ENCODE data around the gene IQGAP2.

Gene IQGAP2

DNA sequence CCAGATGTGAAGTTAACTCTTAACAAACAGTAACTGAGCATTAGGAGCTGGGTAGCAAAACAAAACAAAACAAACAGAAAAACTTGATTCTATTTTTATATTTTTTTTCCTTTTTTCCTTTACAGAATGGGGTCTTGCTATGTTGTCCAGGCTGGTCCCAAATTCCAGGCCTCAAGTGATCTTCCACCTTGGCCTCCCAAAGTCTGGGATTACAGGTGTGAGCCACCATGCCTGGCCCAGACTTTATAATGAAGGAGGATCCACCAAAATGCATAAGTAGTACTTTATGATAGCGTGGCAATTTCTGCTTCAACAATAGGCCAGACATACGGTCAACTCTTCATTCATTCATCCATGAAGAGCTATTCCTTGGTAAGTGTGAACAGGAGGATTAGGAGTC, 5.9 kb upstream of the IQGAP2 start:
- ATAC-seq (no peak), DNase-seq (no peak)
- peaks cover 29% of the 10 kb centered on the region for H3K4me1 Mint-ChIP-seq
- no peak overlapping the region for H3K27ac Mint-ChIP-seq
- no peaks in the 10 kb centered on the region for H3K27me3 Mint-ChIP-seq
- H3K4me3 Mint-ChIP-seq = no peak overlapping the region
- H3K9me3 Mint-ChIP-seq = no peaks in the 10 kb centered on the region

GRCh38 chr5:76399268-76399667, 3.8 kb upstream of the IQGAP2 start:
- no peak for DNase-seq
- no peak overlapping the region for H3K27ac Mint-ChIP-seq
- H3K27me3 Mint-ChIP-seq = no peaks in the 10 kb centered on the region
- H3K4me3 Mint-ChIP-seq = no peak overlapping the region
- no peak for ATAC-seq
- H3K4me1 Mint-ChIP-seq = peaks cover 16% of the 10 kb centered on the region
- H3K9me3 Mint-ChIP-seq = no peaks in the 10 kb centered on the region

DNA sequence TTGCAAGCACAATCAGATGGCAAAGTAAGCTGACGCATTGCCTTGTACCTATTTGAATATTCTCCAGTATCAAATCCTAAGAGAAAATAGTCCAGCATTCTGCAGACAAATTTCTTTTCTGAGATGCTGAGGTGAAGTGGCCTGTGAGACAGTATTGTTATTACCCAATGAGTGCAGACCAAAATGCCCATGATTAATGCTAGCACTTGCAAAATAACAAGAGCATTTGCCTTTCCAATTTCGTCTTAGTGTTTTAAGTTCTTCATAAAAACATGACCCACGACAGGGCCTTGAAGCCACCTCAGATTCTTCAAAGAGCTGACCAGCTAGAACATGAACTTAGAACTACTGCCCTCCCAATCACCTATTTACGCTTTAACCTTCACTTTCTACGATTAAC, 2.6 kb upstream of the IQGAP2 start:
- no peak for ATAC-seq
- peaks cover 18% of the 10 kb centered on the region for H3K4me1 Mint-ChIP-seq
- no peaks in the 10 kb centered on the region for H3K9me3 Mint-ChIP-seq
- H3K27ac Mint-ChIP-seq = no peak overlapping the region
- no peak for DNase-seq
- no peaks in the 10 kb centered on the region for H3K27me3 Mint-ChIP-seq
- H3K4me3 Mint-ChIP-seq = no peak overlapping the region

GRCh38 chr5:76401801-76402250, 1.3 kb upstream of the IQGAP2 start:
- peaks cover 32% of the 10 kb centered on the region for H3K4me1 Mint-ChIP-seq
- no peak for ATAC-seq
- H3K27ac Mint-ChIP-seq = peak overlapping the region in 1 of 2 donors; percentile 100
- DNase-seq = peak; percentile 7 to 14
- H3K9me3 Mint-ChIP-seq = no peaks in the 10 kb centered on the region
- H3K4me3 Mint-ChIP-seq = peak overlapping the region; percentile 90 to 99
- H3K27me3 Mint-ChIP-seq = no peaks in the 10 kb centered on the region

DNA sequence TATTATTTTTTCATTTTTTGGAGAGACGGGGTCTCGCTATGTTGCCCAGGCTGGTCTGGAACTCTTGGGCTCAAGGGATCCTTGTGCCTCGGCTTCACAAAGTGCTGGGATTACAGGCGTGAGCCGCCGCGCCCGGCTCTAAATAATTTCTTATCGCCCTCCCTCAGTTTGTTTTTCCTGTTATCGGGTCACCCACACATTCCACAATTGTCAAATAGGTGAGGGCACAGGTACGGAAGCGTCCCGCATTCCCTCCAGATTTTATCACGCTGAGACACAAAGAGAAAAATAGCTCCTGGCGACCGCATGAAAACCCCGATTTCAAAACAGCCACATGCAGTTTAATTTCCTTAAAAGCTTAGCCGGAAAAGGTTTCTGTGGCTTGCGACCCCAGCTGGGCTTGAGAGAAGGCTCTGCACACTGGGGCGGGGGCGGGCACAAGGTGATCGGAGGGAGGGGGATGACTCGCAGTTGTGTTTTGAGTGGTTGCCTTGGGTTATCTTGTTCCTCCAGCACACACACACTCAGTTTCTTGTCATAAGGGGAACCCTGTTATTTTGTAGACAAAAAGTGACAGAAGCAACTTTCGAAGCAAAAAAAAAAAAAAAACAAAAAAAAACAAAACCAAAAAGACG, 717 bp upstream of the IQGAP2 start:
- H3K9me3 Mint-ChIP-seq = no peaks in the 10 kb centered on the region
- H3K4me1 Mint-ChIP-seq = peaks cover 37% of the 10 kb centered on the region
- ATAC-seq (peak; percentile 66), DNase-seq (peak; percentile 64 to 84)
- H3K4me3 Mint-ChIP-seq = peak overlapping the region; percentile 90 to 99
- peak overlapping the region; percentile 96 to 100 for H3K27ac Mint-ChIP-seq
- H3K27me3 Mint-ChIP-seq = no peaks in the 10 kb centered on the region

DNA sequence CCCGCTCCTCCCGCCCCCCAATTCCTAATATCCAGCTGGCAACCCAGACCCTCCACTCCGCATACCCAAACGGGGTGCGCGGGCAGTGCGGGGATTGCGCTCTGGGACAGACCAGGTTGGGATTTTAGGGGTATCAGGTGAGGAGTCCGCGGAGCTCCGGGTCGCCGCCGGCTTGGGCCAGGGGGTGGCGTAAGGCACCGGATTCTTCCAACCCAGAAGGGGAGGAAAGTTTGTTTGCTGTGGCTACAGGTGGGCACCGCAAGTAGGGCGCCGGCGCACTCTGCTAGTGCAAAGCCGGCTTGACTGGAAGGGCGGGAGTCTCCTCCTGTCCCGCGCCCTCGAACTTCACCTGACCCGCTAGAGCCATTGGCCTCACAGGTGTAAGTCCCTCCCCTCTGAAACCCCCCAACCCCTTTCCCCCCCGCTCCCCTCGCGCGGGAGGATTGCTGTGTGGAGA, 709 bp downstream of the IQGAP2 start:
- ATAC-seq = peak; percentile 49
- H3K4me1 Mint-ChIP-seq = peaks cover 38% of the 10 kb centered on the region

DNA sequence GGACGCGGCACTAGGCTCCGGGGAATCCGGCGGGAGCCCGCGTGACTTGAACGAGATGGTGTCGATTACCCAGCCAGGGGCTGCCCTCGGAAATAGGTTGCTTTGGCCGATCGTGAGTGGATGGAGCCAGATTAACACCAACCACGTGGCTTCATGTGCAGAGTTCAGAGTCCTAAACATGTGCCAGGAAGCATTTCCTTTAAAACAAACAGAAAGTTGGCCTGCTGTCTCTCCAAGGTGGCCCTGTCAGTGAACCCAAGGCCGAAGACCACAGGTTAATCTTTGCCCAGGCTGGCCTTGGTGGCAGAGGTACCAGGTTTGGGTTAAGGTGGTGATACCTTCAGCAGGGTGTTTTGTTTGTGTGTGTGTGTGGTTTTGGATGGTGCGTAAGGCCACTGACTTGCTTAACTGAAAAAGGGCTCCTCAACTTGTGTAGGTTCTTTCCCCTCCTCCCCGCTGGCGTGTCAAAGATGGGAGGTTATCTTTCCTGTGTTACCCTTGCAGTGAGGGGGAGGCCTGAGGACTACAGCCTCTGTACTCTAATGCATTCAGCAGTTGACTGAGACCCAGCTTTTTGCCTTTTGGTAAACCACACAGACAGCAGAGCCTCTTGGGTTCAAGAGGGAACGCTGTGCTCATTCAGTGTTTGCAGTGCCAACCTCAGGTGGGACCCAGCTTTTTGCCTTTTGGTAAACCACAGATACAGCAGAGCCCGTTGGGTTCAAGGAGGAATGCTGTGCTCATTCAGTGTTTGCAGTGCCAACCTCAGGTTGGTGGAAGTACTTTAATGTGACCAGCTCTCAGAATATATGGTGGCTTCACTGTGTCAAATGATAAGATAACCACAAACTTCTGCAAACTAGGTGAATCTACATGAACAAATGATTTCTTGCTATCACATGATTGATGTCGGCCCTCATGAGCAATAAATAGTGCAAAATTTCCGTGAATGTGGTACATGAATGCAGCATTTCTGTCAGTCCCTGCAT, 1.4 kb downstream of the IQGAP2 start:
- H3K4me1 Mint-ChIP-seq = peaks cover 40% of the 10 kb centered on the region
- ATAC-seq = peak; percentile 76
- H3K27ac Mint-ChIP-seq = peak overlapping the region; percentile 96 to 97
- DNase-seq = peak; percentile 71 to 89
- H3K27me3 Mint-ChIP-seq = no peaks in the 10 kb centered on the region
- H3K9me3 Mint-ChIP-seq = no peaks in the 10 kb centered on the region
- peak overlapping the region; percentile 90 to 99 for H3K4me3 Mint-ChIP-seq

More for the DNA sequence above, 709 bp downstream of the IQGAP2 start:
- no peaks in the 10 kb centered on the region for H3K27me3 Mint-ChIP-seq
- DNase-seq = peak; percentile 75 to 83
- peak overlapping the region; percentile 90 to 99 for H3K4me3 Mint-ChIP-seq
- H3K9me3 Mint-ChIP-seq = no peaks in the 10 kb centered on the region
- H3K27ac Mint-ChIP-seq = peak overlapping the region; percentile 96 to 97

DNA sequence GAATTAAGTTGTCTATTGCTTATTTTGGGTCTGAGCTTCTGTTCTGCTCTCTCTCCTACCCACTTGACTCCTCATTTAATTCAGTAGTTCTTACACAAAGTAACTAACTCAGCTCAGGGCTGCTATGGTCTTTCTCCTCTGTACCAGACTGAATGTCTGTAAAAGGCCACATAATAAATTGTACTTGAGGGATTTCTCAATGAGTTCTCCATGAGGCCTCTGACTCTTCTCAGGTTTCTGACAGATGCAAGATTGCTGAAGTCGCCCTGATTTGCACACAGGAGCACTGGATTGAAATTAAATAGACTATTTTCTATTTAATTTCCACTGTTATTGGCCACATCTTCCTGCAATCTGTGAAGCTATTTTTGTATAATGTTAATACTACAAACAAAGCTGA, 2.9 kb downstream of the IQGAP2 start:
- Mint-ChIP-seq H3K27me3 (no peaks in the 10 kb centered on the region), H3K27ac (peak overlapping the region in 1 of 2 donors; percentile 48), H3K4me1 (peaks cover 53% of the 10 kb centered on the region), H3K4me3 (peak overlapping the region; percentile 90 to 99), H3K9me3 (no peaks in the 10 kb centered on the region)
- DNase-seq (no peak), ATAC-seq (no peak)

DNA sequence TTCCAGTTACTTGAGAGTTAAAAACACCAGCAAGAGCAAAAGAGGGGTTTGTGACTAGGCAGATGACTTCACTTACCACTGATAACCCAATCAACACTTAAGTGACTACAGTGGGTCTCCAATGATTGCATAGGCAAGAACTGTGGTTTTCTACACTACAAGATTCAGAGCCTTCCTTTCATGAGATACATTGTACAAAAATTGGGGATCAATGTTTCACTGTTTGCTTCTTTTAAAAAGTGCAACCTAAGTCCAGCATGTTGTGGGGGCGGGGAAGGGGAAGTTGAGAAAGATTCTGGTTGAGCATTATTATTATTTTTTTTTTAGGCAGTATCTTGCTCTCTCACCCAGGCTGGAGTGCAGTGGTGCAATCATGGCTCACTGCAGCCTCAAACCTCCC, 3.6 kb downstream of the IQGAP2 start:
- Mint-ChIP-seq H3K4me3 (peak overlapping the region in 1 of 2 donors; percentile 47), H3K27me3 (no peaks in the 10 kb centered on the region), H3K9me3 (no peaks in the 10 kb centered on the region), H3K27ac (no peak overlapping the region), H3K4me1 (peaks cover 53% of the 10 kb centered on the region)
- ATAC-seq (no peak), DNase-seq (no peak)

GRCh38 chr5:76408104-76408654, 5.1 kb downstream of the IQGAP2 start:
- Mint-ChIP-seq H3K9me3 (no peaks in the 10 kb centered on the region), H3K4me1 (peaks cover 49% of the 10 kb centered on the region), H3K4me3 (no peak overlapping the region), H3K27ac (no peak overlapping the region), H3K27me3 (no peaks in the 10 kb centered on the region)
- ATAC-seq (no peak), DNase-seq (no peak)

DNA sequence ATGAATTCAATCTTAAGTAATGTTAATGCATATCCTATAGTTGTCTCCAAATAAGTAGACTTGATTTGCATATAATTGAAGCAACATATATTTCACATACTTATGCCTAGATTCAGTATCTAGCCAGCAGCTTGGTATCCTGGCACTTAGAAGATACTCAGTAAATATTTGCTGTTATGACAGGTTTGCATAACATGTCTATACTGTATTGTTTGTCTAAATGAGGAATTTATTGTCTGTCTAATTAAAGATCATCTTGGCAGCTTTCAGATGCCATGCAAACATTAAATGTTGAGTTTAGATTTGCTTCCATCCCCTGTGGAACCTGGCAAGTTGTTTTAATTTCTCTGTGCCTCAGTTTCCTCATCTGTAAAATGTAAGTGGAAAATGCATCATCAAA, 9.4 kb downstream of the IQGAP2 start:
- Mint-ChIP-seq H3K27ac (no peak overlapping the region), H3K27me3 (no peaks in the 10 kb centered on the region), H3K9me3 (no peaks in the 10 kb centered on the region), H3K4me3 (no peak overlapping the region), H3K4me1 (peaks cover 41% of the 10 kb centered on the region)
- no peak for ATAC-seq
- DNase-seq = no peak

DNA sequence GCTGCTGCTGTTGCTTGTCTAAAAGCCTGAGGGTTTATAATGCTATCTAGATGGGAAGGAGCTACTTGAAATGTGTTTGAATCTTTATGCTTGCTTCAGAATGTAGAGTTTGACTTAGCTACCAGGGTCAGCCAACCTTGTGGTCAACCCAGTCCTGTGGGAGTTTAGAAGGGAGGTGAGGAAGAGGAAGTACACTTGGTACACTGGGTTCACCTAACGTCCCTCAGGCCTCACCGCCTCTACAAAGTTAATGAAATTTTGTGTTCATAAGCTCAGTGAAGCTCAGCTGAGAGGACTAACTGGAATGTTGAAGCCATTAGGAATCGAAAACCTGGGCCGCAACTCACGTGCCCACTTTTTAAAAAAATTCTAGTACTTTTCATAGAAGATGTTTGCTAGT, 10.7 kb downstream of the IQGAP2 start:
- ATAC-seq = no peak
- H3K4me3 Mint-ChIP-seq = no peak overlapping the region
- H3K4me1 Mint-ChIP-seq = peaks cover 47% of the 10 kb centered on the region

GRCh38 chr5:76414788-76415187, 11.7 kb downstream of the IQGAP2 start:
- Mint-ChIP-seq H3K4me1 (peaks cover 48% of the 10 kb centered on the region), H3K4me3 (no peak overlapping the region), H3K27ac (no peak overlapping the region)

More for the DNA sequence above, 10.7 kb downstream of the IQGAP2 start:
- Mint-ChIP-seq H3K27me3 (no peaks in the 10 kb centered on the region), H3K9me3 (no peaks in the 10 kb centered on the region), H3K27ac (peak overlapping the region in 1 of 2 donors; percentile 34)
- no peak for DNase-seq

DNA sequence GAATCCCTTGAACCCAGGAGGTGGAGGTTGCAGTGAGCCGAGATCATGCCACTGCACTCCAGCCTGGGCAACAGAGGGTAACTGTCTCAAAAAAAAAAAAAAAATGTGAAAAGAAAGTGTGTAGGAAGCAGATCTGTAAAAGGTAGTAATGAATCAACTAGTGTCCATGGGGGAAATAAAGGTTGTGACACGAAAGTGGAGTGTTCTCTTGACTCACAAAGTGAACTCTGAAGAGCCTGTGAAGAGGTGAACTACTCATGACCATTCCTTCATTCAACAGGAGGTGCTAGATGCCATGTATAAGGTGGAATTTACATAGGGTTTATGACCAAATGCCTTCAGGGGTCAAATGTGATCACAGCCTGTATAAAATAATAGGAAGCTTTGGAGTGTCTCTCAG, 12.8 kb downstream of the IQGAP2 start:
- H3K27me3 Mint-ChIP-seq = no peaks in the 10 kb centered on the region
- ATAC-seq (peak; percentile 49), DNase-seq (no peak)
- no peak overlapping the region for H3K27ac Mint-ChIP-seq
- no peak overlapping the region for H3K4me3 Mint-ChIP-seq
- no peaks in the 10 kb centered on the region for H3K9me3 Mint-ChIP-seq
- peaks cover 41% of the 10 kb centered on the region for H3K4me1 Mint-ChIP-seq

More at GRCh38 chr5:76414788-76415187, 11.7 kb downstream of the IQGAP2 start:
- Mint-ChIP-seq H3K9me3 (no peaks in the 10 kb centered on the region), H3K27me3 (no peaks in the 10 kb centered on the region)
- DNase-seq = no peak
- ATAC-seq = no peak

GRCh38 chr5:76419597-76420298, 16.7 kb downstream of the IQGAP2 start:
- Mint-ChIP-seq H3K4me1 (peaks cover 37% of the 10 kb centered on the region), H3K27me3 (no peaks in the 10 kb centered on the region), H3K9me3 (no peaks in the 10 kb centered on the region), H3K27ac (peak overlapping the region in 1 of 2 donors; percentile 3), H3K4me3 (no peak overlapping the region)
- no peak for ATAC-seq
- DNase-seq = no peak
